C4-2B (cell line): ENCODE data around the gene CDC123.

Experiments
- CTCF ChIP-seq: fragments of 450-650 bp; conservative IDR thresholded peaks from 2 replicates; pipeline ENCODE4 v1.5.1; 2017; ENCODE audit warnings: mild to moderate bottlenecking
- ZFX ChIP-seq: fragments of 450-650 bp; IDR thresholded peaks from 2 replicates; pipeline ENCODE4 v1.6.1; 2017

- TF ChIP-seq CTCF (no peak), ZFX (no peak)
These were observed 31.9 kb upstream of the CDC123 start for GRCh38 chr10:12164085-12164484.
